HG03342 (cell line): ENCODE measurements around the gene TMED4.

Experiments
- ATAC-seq: cut with Tn5 transposase; IDR thresholded peaks from one replicate; pipeline ENCODE4 v1.9.1; 2021; ENCODE audit warnings: mild to moderate bottlenecking, moderate library complexity; ENCODE audit not compliant: unreplicated experiment

Gene TMED4

DNA sequence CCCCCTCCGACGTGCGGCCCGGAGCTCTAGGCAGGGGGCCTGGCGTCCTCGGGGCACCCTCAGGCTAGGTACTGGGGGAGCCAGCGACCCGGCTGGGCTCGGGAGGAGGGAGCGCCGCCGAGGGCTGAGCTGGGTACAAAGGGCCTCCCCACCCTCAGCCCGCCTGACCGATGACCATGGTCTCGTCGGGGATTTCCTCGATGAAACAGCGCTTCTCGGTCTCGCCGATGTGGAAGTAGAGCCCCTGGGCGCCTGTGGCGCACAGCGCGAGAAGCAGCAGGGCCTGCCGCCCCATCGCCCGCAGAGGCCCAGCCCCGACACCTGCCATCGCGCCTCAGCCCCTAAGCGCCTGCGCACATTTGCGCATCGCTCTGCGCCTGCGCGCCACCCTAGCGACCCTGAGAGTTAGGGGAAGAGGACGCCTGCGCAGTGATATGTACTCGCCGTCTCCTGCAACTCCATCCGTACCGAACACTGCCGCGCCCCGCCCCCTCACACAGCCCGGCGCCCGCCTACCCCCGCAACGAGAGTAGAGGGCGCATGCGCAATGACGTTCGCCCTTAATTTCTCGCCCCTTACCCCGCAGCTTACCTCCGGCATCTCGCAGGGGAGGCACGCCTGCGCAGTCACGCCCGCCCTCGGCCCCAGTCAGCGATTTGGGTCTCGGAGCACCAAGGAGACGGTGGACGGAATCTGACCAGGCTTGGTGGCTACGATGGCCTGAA is at the start of gene TMED4:
Gene TMED4 (minus strand): TSS at position 353 of the 725 bp plus-strand sequence. CDS start 25 bp downstream, at position 328.
- ATAC-seq, result peak; percentile 90

GRCh38 chr7:44631458-44632115 is 49.6 kb upstream of the TMED4 start:
- ATAC-seq, result no peak

- ATAC-seq, result no peak
These were observed 48.9 kb upstream of the TMED4 start for GRCh38 chr7:44630792-44631457.

DNA sequence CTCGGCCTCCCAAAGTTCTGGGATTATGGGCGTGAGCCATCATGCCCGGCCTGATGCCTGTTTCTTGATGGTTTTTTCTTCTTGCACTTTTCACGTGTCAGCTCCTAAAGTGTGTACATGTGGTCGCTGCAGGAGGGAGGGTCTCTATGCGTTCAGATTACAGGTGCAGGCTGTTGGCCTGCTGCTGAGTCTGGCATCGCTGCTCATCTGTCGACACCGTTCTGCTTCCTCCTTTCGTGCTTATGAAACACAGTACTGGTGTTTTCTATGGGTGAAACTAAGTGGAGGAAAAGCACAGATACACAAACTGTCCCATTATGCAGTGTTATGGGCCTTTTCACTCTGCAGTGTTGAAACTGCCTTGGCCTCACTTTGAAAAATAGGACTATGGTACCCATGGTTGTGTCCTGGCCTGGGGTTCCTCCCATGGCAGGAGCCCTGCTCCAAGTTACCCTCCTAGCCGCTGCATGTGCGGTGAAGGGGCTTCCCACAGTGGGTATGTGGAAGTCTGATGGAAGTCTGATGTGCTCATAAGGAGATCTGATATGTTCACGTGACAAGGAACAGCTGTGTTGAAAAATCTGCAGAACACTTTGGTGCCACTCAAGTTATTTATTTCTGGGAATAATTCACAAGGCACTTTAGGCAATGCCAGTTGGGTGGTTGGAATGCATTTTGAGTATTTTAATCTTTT is 47.9 kb upstream of the TMED4 start:
- no peak for ATAC-seq

- ATAC-seq, result no peak
These were observed 44.6 kb upstream of the TMED4 start for GRCh38 chr7:44626620-44627019.

DNA sequence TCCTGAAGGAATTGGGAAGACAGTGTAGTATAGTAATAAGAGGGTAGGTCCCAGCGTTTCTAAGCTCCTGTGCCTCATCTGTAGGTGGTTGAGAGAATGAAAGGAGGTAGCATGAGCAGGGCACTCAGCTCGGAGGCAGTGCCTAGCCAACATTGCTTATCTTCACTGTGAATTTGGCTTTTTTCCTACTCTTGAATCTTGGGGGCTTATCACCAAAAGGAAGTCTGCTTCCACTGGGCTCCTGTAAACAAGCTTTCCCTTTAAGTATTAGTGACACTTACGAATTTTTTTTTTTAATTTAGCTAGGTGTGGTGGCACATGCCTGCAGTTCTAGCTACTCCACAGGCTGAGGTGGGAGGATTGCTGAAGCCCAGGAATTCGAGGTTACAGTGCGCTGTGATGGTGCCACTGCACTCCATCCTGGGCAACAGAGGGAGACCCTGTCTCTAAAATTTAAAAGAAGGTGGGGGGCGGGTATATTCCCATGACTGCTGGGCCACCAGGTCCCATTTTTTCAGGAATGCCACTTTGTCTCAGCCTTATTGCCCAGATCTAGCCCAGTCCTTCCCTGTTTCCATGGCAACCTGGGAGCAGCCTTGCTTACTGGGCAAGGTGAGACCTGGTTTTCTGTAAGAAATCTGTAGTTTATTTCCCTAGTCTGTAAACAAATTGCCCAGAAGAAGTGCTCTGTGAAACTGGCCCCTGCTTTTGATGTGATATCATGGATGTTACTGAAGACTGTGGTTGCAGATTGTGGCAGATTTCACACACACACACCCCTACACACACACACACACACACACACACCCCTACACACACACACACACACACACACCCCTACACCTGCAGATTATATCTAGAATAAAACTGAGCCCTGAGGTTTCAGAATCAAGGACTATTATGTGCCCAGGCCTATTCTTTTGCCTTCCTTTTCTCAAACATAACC is 43.8 kb upstream of the TMED4 start:
- no peak for ATAC-seq

- ATAC-seq, result no peak
These were observed 42.3 kb upstream of the TMED4 start for GRCh38 chr7:44624318-44624717.

GRCh38 chr7:44622342-44623151 is 40.5 kb upstream of the TMED4 start:
- ATAC-seq, result peak; percentile 74

- no peak for ATAC-seq
These were observed 39.7 kb upstream of the TMED4 start for GRCh38 chr7:44621750-44622103.

DNA sequence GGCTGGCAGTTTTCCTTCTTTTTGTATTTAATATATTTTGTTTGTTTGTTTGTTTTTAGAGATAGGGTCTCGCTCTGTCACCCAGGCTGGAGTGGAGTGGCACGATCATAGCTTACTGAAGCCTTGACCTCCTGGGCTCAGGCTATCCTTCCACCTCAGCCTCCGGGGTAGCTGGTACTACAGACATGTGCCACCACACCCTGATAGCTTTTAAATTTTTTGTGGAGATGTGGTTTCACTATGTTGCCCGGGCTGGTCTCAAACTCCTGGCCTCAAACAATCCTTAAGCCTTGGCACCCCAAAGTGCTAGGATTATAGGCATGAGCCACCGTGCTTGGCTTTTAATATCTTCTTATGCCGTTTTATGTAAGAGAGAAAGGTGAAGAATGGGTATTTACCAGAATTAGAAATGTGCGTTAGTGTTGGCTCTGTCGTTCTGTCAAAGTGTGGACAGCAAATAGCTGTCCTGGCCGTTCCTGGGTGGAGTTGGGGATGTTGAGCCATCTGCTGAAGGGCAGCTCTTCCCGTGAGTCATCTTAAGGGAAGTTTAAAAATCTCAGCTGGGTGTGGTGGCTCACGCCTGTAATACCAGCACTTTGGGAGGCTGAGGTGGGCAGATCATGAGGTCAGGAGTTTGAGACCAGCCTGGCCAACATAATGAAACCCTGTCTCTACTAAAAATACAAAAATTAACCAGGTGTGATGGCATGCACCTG is 39.2 kb upstream of the TMED4 start:
- ATAC-seq, result no peak

- no peak for ATAC-seq
These were observed 36.7 kb upstream of the TMED4 start for GRCh38 chr7:44618753-44619152.

DNA sequence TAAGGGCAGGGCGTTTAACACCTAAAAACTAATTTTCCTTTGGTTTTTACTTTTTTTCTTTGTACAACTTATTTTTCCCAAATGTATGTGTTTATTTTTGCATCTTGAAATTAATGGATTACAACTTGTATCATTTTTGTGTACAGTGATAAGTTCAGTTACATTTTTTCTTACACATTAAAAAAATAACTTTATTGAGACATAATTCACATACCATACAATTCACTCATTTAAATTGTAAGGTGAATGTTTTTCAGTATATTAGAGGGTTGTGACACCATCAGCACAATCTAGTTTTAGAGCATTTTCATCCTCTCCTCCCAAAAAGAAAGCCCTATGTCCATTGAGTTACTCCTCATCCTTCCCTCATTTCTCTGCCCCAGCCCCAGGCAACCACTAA is 36.0 kb upstream of the TMED4 start:
- no peak for ATAC-seq

DNA sequence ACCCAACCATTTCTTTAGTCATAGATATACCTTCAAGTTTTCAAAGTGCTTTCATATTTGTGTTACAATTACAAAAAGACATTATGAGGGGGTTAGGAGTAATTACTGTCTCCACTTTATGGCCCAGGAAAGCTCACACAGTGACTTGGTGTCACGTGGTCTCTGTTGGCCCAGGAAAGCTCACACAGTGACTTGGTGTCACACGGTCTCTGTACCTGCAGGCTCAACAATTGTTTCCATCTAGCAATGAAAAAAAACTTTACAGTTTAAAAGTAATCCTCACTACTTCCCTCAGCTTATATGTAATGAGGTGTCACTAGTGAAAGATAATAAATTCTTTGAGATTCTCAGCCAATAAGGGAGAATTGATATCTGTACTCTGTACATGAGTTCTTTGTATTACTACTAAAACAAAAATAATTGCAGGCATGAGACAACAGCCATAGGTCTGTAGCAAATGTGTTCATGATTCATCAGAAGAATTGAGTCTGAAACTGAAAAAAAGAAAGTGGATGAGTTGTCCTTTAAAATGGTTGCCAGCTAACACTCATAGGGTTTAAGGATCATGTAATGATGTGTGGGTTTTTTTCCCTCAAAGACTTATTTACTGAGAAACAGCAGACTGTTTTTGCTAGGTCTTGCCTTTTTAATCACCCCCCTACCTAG is 35.3 kb upstream of the TMED4 start:
- no peak for ATAC-seq

- no peak for ATAC-seq
These were observed 34.5 kb upstream of the TMED4 start for GRCh38 chr7:44616545-44616944.

GRCh38 chr7:44615793-44616192 is 33.8 kb upstream of the TMED4 start:
- ATAC-seq, result no peak

- no peak for ATAC-seq
These were observed 33.1 kb upstream of the TMED4 start for GRCh38 chr7:44615149-44615611.

GRCh38 chr7:44609829-44610228 is 27.8 kb upstream of the TMED4 start:
- ATAC-seq, result no peak

- ATAC-seq, result no peak
These were observed 27.1 kb upstream of the TMED4 start for GRCh38 chr7:44608916-44609648.
